ENCODE results near the gene CHRNA7.

CHRNA7 gene

GRCh38 chr15:32117122-32117521, 86.8 kb downstream of the CHRNA7 start:
- DNase-seq (ENCODE audit: low read depth in 1 of 2, low spot score in 1 of 2) = no peak
- H3K27me3 ChIP-seq (ENCODE audit: insufficient read depth, poor library complexity, severe bottlenecking) = no peaks in the 10 kb centered on the region
- no peak overlapping the region for H3K27ac ChIP-seq (replicated peaks)
- H3K4me3 ChIP-seq (replicated peaks; ENCODE audit: insufficient read depth, low read length) = no peak overlapping the region
- TF ChIP-seq CTCF (IDR thresholded peaks at IDR 0.05; ENCODE audit: insufficient read depth, low read length) (no peak), SPI1 (IDR thresholded peaks at IDR 0.05; ENCODE audit: borderline replicate concordance, low read depth) (no peak), POLR2AphosphoS5 (IDR thresholded peaks at IDR 0.05; ENCODE audit: low read depth) (no peak), REST (IDR thresholded peaks at IDR 0.05; ENCODE audit: insufficient replicate concordance, low read depth) (no peak), GABPA (IDR thresholded peaks at IDR 0.05; ENCODE audit: low read depth) (no peak)

GRCh38 chr15:32119286-32119685, 89.0 kb downstream of the CHRNA7 start:
- no peak overlapping the region for H3K27ac ChIP-seq (replicated peaks)
- H3K4me3 ChIP-seq (replicated peaks; ENCODE audit: insufficient read depth, low read length) = no peak overlapping the region
- no peak for DNase-seq (ENCODE audit: low read depth in 1 of 2, low spot score in 1 of 2)
- H3K27me3 ChIP-seq (ENCODE audit: insufficient read depth, poor library complexity, severe bottlenecking) = peaks cover 2% of the 10 kb centered on the region
- no peak for TF ChIP-seq GABPA (IDR thresholded peaks at IDR 0.05; ENCODE audit: low read depth)
- no peak for TF ChIP-seq REST (IDR thresholded peaks at IDR 0.05; ENCODE audit: insufficient replicate concordance, low read depth)
- TF ChIP-seq POLR2AphosphoS5 (IDR thresholded peaks at IDR 0.05; ENCODE audit: low read depth) = no peak
- TF ChIP-seq CTCF (IDR thresholded peaks at IDR 0.05; ENCODE audit: insufficient read depth, low read length) = no peak
- no peak for TF ChIP-seq SPI1 (IDR thresholded peaks at IDR 0.05; ENCODE audit: borderline replicate concordance, low read depth)

- DNase-seq (ENCODE audit: low read depth in 1 of 2, low spot score in 1 of 2) = no peak
- TF ChIP-seq POLR2AphosphoS5 (IDR thresholded peaks at IDR 0.05; ENCODE audit: low read depth) (no peak), REST (IDR thresholded peaks at IDR 0.05; ENCODE audit: insufficient replicate concordance, low read depth) (no peak), GABPA (IDR thresholded peaks at IDR 0.05; ENCODE audit: low read depth) (no peak), CTCF (IDR thresholded peaks at IDR 0.05; ENCODE audit: insufficient read depth, low read length) (no peak), SPI1 (IDR thresholded peaks at IDR 0.05; ENCODE audit: borderline replicate concordance, low read depth) (no peak)
- peaks cover 2% of the 10 kb centered on the region for H3K27me3 ChIP-seq (ENCODE audit: insufficient read depth, poor library complexity, severe bottlenecking)
- H3K27ac ChIP-seq (replicated peaks) = no peak overlapping the region
- H3K4me3 ChIP-seq (replicated peaks; ENCODE audit: insufficient read depth, low read length) = no peak overlapping the region
Measured at GRCh38 chr15:32119694-32120330, 89.5 kb downstream of the CHRNA7 start.

Measured in HL-60 (cell line).